A673 (cell line): ENCODE results near the gene TACC2. TPM values are rescaled to one million over a fixed set of nuclear protein-coding genes. Genes with fewer than 3 reads are reported as not detected.

Source experiments
- BruUV-seq: library from RNA; stranded (reverse); fragments of 400-500 nt; replicated peaks from 2 replicates; lab custom pipeline; 2021; lab: Mats Ljungman, UMichigan
- CTCF ChIA-PET: fragments of 300-600 bp; sonication (Branson Sonifier 250); formaldehyde crosslinking; loops from one replicate; lab custom pipeline; 2022; ENCODE audit warnings: antibody characterized with exemption; lab: Charles Lee
- POLR2A ChIA-PET: fragments of 300-600 bp; sonication (Branson Sonifier 250); formaldehyde crosslinking; loops from one replicate; lab custom pipeline; 2022; ENCODE audit warnings: antibody characterized with exemption; ENCODE audit not compliant: low non-redundant PET; lab: Charles Lee
- DNase-seq: peaks from one replicate; pipeline ENCODE4 v3.0.0-alpha.2; 2015; ENCODE audit warnings: low spot score
- H3K27ac ChIP-seq: fragments of 200-600 bp; sonication (generic); 2 replicates; pipeline ENCODE4 v1.5.1; 2016; ENCODE audit warnings: mixed run types, low read depth, mild to moderate bottlenecking, mixed read lengths, antibody characterized with exemption, low read length; ENCODE audit not compliant: poor library complexity, severe bottlenecking
- H3K27me3 ChIP-seq: fragments of 200-600 bp; sonication (generic); replicated peaks from 2 replicates; pipeline ENCODE4 v1.6.1; 2017; ENCODE audit warnings: mixed run types, low read depth, mild to moderate bottlenecking, mixed read lengths, antibody characterized with exemption, low read length; ENCODE audit not compliant: insufficient read depth, poor library complexity
- H3K36me3 ChIP-seq: fragments of 200-600 bp; sonication (generic); 2 replicates; pipeline ENCODE4 v1.6.1; 2016; ENCODE audit warnings: mixed run types, mild to moderate bottlenecking, mixed read lengths, antibody characterized with exemption, low read length; ENCODE audit not compliant: insufficient read depth, poor library complexity, severe bottlenecking
- H3K4me1 ChIP-seq: fragments of 200-600 bp; sonication (generic); 2 replicates; pipeline ENCODE4 v1.6.1; 2017; ENCODE audit warnings: mixed run types, mild to moderate bottlenecking, mixed read lengths, antibody characterized with exemption, low read length; ENCODE audit not compliant: insufficient read depth, poor library complexity, severe bottlenecking
- H3K4me3 ChIP-seq: fragments of 200-600 bp; sonication (generic); 2 replicates; pipeline ENCODE4 v1.5.1; 2016; ENCODE audit warnings: low read depth, mixed run types, mild to moderate bottlenecking, mixed read lengths, low read length; ENCODE audit not compliant: poor library complexity, severe bottlenecking
- H3K9me3 ChIP-seq: fragments of 200-600 bp; sonication (generic); 2 replicates; pipeline ENCODE4 v1.6.1; 2016; ENCODE audit warnings: mixed run types, low read depth, mild to moderate bottlenecking, mixed read lengths, antibody characterized with exemption, low read length; ENCODE audit not compliant: poor library complexity, severe bottlenecking
- EZH2 ChIP-seq: fragments of 200-600 bp; sonication (generic); IDR thresholded peaks from 2 replicates; pipeline ENCODE4 v1.6.1; 2017; ENCODE audit warnings: borderline replicate concordance, low read depth, mild to moderate bottlenecking, mixed read lengths, antibody characterized with exemption, low read length; ENCODE audit not compliant: poor library complexity, severe bottlenecking
- intact Hi-C: fragments of 100-400 bp; cut with micrococcal nuclease; formaldehyde crosslinking; loops from one replicate; pipeline ENCODE4 v1.10.0; 2022; ENCODE audit not compliant: unreplicated experiment
- total RNA-seq: library from RNA; stranded (reverse); gene quantifications from 2 replicates; pipeline ENCODE4 v1.2.3, GENCODE V29; 2021
- TF ChIP-seq, protein P1 (sequence below): fragments of 300-800, 200-600 bp; sonication (generic); conservative IDR thresholded peaks from 2 replicates; pipeline ENCODE4 v1.5.1; 2017; ENCODE audit warnings: low read depth, mild to moderate bottlenecking, antibody characterized with exemption, low read length, moderate library complexity, mixed read lengths

The TACC2 gene
- total RNA-seq, 1 experiment from 2014 or later: 0.62 TPM

DNA sequence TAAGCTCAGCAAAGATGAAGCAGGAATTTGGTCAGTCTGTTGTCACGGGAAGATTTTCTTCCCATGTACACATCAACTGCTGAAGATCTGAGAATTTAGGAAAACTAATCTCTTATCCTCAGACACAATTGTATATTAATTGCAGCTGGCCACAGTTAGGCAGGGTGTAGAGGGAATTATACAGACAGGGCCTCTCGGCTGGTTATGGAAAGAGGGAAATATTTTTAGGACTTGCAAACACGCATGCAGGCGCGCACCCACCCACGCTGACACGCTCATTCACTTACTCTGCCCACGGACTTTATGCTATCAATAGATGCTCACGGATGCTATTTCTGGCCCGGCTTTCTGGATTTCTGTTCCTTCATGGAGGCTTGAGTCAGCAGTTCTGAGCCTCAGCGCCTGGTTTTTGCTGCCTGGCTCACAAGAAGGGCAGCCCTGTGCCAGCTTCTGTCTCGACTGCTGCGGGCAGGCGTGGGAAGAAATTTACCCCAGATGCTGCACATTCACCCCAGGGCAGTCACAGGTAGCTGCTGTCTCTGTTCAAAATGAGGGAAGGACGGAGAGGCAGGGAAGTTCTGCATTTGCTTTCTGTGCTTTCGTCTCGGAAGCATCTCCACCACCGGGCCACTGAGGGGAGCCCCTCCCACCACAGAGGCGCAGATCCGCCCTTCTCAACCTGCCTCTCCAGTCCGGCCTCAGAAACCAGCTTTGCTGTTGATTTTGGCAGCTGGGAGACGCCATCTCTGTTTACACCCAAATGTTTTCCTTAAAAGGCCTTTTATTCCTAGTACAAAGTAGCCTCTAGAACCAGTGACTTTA lies 165.8 kb downstream of the TACC2 start:
- no peak overlapping the region for H3K27ac ChIP-seq
- no peaks in the 10 kb centered on the region for H3K4me1 ChIP-seq
- no peak overlapping the region for H3K4me3 ChIP-seq
- peaks cover 26% of the 10 kb centered on the region for H3K27me3 ChIP-seq
- BruUV-seq: no TSS peak
- H3K9me3 ChIP-seq: no peaks in the 10 kb centered on the region
- intact Hi-C loops: no loop called here
- ChIA-PET POLR2A (no interaction called here), CTCF (no interaction called here)
- DNase-seq: no peak
- H3K36me3 ChIP-seq: no peaks in the 10 kb centered on the region
- TF ChIP-seq EZH2: no peak
- TF ChIP-seq, protein P1, sequence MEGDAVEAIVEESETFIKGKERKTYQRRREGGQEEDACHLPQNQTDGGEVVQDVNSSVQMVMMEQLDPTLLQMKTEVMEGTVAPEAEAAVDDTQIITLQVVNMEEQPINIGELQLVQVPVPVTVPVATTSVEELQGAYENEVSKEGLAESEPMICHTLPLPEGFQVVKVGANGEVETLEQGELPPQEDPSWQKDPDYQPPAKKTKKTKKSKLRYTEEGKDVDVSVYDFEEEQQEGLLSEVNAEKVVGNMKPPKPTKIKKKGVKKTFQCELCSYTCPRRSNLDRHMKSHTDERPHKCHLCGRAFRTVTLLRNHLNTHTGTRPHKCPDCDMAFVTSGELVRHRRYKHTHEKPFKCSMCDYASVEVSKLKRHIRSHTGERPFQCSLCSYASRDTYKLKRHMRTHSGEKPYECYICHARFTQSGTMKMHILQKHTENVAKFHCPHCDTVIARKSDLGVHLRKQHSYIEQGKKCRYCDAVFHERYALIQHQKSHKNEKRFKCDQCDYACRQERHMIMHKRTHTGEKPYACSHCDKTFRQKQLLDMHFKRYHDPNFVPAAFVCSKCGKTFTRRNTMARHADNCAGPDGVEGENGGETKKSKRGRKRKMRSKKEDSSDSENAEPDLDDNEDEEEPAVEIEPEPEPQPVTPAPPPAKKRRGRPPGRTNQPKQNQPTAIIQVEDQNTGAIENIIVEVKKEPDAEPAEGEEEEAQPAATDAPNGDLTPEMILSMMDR: no peak

DNA sequence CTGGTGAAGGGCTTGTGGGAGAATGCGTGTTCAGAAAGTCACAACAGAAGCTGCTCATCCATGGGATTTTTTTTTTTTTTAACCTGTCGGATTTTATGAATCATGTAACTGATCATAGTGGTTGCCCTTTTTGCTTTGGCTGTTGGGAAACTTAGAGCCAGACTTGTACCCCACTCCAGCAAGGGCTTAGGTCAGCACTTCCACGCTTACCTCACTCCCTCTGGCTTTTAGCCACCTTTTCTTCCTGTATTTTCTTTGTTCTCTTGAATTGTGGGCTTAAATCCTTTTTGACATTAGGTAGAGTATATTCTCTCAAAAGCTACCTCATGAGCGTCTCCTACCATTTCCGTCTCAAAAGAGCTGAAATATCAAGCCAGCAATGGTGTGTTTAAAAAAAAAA lies 168.5 kb downstream of the TACC2 start:
- TF ChIP-seq EZH2: no peak
- TF ChIP-seq, protein P1: no peak
- ChIA-PET CTCF (no interaction called here), POLR2A (no interaction called here)
- no TSS peak for BruUV-seq
- Histone ChIP-seq H3K9me3 (no peaks in the 10 kb centered on the region), H3K4me3 (no peak overlapping the region), H3K36me3 (no peaks in the 10 kb centered on the region), H3K27me3 (peaks cover 53% of the 10 kb centered on the region), H3K27ac (no peak overlapping the region), H3K4me1 (no peaks in the 10 kb centered on the region)
- intact Hi-C loops: no loop called here
- no peak for DNase-seq

DNA sequence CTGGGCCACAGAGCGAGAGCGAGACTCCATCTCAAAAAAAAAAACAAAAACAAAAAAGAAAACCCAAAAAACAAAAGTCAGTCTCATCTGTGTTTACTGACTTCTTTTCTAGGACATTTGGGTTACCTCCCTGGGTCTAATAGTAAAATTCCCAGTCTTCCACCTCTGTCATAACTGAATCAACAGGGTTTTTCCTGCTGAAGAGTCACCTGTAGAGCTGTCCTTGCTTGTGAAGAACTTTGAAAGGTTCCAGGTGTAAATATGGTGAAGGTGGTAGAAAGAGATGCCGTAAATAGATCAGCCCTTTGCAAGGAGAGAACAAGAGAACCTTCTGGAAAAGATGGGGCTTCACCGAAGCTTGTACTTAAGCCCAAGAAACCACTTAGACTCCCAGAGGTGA lies 169.4 kb downstream of the TACC2 start:
- BruUV-seq: no TSS peak
- intact Hi-C loops: no loop called here
- H3K27ac ChIP-seq: no peak overlapping the region
- H3K4me3 ChIP-seq: no peak overlapping the region
- H3K9me3 ChIP-seq: no peaks in the 10 kb centered on the region
- TF ChIP-seq, protein P1: no peak
- no peak for TF ChIP-seq EZH2
- ChIA-PET CTCF (no interaction called here), POLR2A (no interaction called here)
- no peaks in the 10 kb centered on the region for H3K4me1 ChIP-seq
- peaks cover 62% of the 10 kb centered on the region for H3K27me3 ChIP-seq
- H3K36me3 ChIP-seq: no peaks in the 10 kb centered on the region
- DNase-seq: no peak
